ENCODE results near the gene EEFSEC.

The EEFSEC gene

GRCh38 chr3:128319741-128320141 lies 166.5 kb downstream of the EEFSEC start:
- ATAC-seq: no peak

- no peak for ATAC-seq
Observed at GRCh38 chr3:128320551-128321340, 167.5 kb downstream of the EEFSEC start.

DNA sequence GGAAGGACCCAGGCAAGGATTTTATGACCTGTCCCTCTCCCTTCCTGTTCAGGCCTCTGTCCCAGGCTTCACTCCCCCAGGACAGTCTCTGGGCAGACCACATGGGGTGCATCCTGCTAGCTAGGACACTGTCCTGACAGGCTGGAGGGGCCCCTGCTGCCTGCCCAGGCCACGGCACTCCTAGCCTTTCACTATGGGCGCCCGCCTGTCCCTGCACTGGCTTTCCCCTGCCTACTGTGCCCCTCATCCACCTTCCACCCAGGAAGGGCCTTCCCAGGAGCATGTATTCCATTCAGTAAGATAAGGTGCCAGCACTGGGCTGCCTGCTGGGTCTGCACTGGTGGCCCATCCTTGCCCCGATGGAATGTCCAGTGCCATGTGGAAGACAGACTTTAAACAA lies 168.1 kb downstream of the EEFSEC start:
- ATAC-seq: no peak

DNA sequence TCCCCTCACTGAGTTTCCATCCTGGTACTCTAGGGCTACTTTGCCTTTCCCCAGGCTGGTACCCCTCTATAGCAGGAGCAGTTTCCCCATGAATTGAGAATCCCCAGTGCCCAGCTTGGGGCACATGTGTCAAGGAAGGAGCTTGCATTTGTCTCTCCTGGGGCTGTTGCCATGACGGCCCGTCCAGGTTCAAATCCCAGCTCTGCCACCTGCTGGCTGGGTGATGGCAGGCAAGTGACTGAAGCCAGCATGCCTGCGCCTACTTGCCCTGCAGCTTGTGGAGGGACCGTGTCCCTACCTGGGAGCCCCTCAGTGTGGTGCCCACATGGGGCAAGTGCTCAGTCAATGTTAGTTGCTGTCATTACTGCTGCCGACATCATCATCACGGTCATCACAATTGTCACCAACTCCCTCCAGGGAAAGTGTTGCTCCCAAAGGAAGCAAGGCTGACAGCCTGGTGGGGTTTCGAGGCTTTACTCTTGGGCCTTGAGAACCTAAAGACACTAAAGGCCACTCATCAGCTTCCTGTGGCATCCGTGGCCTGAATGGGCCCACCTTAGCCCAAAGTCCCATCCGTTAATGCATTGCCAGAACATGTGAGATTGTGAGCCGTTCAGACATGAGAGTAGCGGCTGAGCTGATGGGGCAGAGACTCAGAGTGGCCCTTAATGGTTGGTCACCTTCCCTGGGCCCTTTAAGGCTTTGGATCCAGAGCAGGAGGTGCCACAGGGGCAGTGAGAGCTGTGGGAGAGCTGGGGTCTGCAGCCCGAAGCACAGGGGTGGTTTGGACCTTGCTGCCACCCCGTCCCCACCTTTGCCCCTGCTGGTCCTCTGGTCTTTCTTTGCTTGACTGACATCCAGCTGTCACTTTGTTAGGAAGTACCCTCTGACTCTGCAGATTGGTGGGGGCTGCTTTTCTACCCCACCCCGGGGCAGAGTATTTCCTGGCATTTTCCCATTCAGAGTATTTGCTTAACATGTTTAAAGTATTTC lies 169.0 kb downstream of the EEFSEC start:
- peak in 1 of 2 donors; percentile 32 for ATAC-seq

- no peak for ATAC-seq
Observed at GRCh38 chr3:128323206-128324081, 170.2 kb downstream of the EEFSEC start.

- no peak for ATAC-seq
Observed at GRCh38 chr3:128324911-128325592, 171.8 kb downstream of the EEFSEC start.

- ATAC-seq: no peak
Observed at GRCh38 chr3:128326051-128326823, 173.0 kb downstream of the EEFSEC start.

DNA sequence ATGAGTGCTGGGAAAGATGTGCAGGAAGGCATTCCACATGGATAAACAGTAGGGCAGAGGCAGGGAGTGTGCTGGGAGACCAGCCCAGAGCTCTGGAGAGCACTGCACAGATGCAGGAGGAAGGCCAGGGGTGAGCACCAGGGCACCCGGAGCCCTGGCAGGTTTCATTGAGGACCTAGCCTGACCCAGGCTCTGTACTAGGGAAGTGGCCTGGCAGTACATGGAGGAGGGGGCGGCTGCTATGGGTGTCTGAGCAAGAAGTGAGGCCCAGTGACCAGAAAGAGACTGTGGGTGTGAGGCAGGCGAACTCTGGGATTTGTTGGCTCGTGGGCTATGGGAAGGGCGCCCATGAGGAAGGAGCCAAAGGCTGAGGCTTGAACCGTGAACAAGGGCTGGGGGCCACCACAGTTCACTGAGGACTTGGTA lies 174.3 kb downstream of the EEFSEC start:
- ATAC-seq: no peak

- ATAC-seq: no peak
Observed at GRCh38 chr3:128328546-128329458, 175.5 kb downstream of the EEFSEC start.

DNA sequence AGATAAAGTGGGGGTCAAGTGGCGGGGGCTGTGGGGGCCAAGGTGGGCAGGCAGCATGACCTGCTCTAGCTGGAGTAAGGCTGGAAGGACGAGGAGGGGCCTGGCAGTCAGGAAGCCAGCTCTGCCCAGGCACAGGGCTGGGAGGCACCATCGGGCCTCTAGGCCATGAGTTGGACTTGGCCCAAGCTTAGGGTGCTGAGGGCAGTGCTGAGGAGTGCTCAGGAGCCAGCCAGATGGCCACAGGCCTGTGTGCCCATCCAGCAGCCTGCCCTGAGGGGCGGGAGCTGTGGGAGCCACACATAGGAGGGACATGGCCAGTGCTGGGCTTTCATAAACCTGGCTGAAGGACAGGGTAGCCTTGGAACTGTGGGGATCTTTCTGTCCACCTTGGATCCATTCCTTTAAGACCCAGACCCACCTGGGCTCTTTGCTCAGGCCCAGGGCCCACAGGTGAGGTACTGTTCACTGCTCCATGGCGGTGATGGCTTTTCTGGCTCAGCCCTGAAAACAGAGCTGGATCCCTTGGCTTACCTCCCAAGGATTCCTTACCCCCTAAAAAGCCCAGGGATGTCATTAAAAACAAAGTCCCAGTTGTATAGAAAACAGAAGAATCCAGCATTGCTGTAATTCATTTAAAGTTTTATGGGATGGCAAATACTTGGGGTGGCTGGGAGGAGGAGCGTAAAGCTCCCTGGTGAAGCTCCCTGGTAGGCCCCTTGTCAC lies 176.4 kb downstream of the EEFSEC start:
- ATAC-seq: no peak

- ATAC-seq: no peak
Observed at GRCh38 chr3:128330214-128330842, 177.0 kb downstream of the EEFSEC start.

DNA sequence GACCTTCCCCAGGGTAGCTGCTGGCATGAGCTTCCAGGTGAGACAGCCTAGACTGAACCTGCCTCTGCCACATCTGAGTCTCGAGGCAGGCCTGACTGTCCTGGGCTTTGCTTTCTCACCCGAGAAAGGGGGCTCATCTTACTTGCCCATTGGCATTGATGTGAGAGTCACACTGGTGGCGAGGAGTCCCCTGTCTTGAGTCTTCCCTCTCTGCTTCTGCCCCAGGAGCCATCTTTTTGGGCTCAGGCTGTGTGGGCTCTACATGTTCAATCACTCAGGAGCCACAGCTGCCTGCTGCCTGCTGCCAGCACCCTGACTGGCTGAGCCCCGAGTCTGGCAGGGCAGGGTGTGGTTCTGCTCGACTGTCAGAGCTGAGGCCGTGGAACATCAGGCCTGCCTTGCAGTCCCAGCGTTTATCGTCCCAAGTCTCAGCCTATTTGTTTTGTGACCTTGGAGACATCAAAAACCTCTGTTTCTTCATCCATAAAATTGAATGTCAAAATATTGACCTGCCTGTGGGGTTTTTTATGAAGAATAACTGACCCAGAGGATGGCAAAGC lies 180.9 kb downstream of the EEFSEC start:
- ATAC-seq: no peak

- ATAC-seq: no peak
Observed at GRCh38 chr3:128334766-128335165, 181.5 kb downstream of the EEFSEC start.

- ATAC-seq: no peak
Observed at GRCh38 chr3:128335621-128336296, 182.5 kb downstream of the EEFSEC start.

- ATAC-seq: no peak
Observed at GRCh38 chr3:128336337-128337156, 183.3 kb downstream of the EEFSEC start.

DNA sequence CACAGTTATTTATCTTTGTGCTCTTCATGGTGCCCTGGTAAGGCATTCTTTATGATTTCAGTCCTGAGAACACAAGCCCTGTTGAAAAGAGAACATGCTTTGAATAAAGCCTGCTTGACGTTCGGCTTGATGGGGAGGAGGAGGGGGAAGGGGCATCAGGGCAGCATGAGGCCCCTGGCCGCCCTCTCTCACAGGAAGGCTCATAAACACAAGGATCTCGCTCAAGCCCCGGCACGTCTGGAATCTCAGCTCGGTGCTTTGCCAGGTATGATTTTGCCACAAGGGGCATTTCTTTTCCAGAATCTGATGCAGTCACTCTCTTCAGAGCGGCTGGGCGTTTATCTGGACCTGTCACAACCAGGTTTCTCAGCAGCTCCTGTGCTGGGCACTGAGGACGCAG lies 184.0 kb downstream of the EEFSEC start:
- ATAC-seq: no peak

Data from activated CD4-positive, CD25-positive, alpha-beta regulatory T cell treated with anti-CD3 and anti-CD28 coated beads, Interleukin-2, amount 50 U/mL, for 24 hours (primary cell).